Measurements from ENCODE around the gene NEURL2. TPM values are rescaled to one million over a fixed set of nuclear protein-coding genes. Genes with fewer than 3 reads are reported as not detected.

The NEURL2 gene
- total RNA-seq, 4 donors from 2014 or later = 4.1 to 6.5 (median 5.5) TPM

DNA sequence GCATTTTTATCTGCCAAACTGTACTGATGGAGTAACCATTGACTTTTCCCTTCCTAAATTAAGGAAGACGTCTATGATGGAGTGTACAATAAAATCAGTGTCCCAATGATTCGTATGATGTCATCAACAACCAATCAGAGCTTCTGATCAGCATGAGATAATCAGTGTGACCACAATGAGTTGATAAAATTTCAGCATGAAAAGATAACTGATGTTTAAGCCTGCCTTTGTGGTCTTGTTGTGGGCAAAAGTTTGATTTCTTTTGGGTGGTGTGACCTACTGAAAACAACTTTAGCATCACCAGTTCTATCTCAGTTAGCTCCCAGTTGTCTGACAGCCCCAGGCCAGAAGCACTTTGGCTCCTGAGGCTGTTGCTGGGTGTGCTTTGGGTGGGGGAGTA is 46.8 kb upstream of the NEURL2 start:
- peaks cover 34 to 64% (median 47%) of the 10 kb centered on the region in 3 donors for H3K36me3 ChIP-seq
- intact Hi-C loops (cut with DNase I) = no loop called here
- H3K4me1 ChIP-seq = peaks cover 16 to 61% (median 18%) of the 10 kb centered on the region in 3 donors
- WGBS, 2 donors = 65 to 83% methylated on average over 2 of the region's 2 CpGs
- no peak overlapping the region for H3K4me3 ChIP-seq
- TF ChIP-seq, protein P1, sequence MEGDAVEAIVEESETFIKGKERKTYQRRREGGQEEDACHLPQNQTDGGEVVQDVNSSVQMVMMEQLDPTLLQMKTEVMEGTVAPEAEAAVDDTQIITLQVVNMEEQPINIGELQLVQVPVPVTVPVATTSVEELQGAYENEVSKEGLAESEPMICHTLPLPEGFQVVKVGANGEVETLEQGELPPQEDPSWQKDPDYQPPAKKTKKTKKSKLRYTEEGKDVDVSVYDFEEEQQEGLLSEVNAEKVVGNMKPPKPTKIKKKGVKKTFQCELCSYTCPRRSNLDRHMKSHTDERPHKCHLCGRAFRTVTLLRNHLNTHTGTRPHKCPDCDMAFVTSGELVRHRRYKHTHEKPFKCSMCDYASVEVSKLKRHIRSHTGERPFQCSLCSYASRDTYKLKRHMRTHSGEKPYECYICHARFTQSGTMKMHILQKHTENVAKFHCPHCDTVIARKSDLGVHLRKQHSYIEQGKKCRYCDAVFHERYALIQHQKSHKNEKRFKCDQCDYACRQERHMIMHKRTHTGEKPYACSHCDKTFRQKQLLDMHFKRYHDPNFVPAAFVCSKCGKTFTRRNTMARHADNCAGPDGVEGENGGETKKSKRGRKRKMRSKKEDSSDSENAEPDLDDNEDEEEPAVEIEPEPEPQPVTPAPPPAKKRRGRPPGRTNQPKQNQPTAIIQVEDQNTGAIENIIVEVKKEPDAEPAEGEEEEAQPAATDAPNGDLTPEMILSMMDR (IDR thresholded peaks at IDR 0.05) = no peak
- no peak for TF ChIP-seq POLR2A (IDR thresholded peaks at IDR 0.05)
- H3K27me3 ChIP-seq = no peaks in the 10 kb centered on the region
- H3K9me3 ChIP-seq = no peaks in the 10 kb centered on the region
- DNase-seq = no peak
- no peak overlapping the region for H3K27ac ChIP-seq

DNA sequence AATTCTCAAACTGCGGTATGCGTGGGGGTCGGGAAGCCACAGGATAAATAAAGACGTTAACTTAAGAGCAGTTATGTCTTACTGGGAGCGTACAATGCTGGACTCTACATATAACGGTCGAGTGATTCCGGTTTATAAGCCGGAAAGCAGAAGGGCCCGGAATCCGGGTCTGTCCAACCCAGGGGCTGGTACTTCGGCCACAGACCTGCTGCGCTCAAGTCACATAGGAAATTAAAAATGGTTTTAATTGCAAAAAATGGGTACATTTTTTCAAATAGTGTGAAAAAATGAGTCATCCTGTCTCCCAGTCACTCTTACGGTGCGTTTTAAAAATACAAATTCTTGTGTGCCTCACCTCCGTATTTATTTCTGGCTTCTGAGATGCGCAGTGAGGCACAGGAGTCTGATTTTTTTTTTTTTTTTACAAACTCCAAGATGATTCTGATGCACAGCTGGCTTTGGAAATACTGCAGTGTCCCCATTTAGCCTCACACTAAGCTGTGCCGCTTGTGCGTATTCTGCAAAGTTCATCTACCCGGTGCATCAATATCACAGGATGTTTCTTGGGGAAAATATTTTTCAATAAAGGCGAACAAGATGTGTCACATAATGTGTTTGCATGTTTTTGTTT is 44.5 kb upstream of the NEURL2 start:
- H3K27ac ChIP-seq = peak overlapping the region; percentile 92 to 100 (median 100)
- intact Hi-C loops (cut with DNase I) = no loop called here
- H3K36me3 ChIP-seq = peaks cover 21 to 47% (median 31%) of the 10 kb centered on the region in 3 donors

DNA sequence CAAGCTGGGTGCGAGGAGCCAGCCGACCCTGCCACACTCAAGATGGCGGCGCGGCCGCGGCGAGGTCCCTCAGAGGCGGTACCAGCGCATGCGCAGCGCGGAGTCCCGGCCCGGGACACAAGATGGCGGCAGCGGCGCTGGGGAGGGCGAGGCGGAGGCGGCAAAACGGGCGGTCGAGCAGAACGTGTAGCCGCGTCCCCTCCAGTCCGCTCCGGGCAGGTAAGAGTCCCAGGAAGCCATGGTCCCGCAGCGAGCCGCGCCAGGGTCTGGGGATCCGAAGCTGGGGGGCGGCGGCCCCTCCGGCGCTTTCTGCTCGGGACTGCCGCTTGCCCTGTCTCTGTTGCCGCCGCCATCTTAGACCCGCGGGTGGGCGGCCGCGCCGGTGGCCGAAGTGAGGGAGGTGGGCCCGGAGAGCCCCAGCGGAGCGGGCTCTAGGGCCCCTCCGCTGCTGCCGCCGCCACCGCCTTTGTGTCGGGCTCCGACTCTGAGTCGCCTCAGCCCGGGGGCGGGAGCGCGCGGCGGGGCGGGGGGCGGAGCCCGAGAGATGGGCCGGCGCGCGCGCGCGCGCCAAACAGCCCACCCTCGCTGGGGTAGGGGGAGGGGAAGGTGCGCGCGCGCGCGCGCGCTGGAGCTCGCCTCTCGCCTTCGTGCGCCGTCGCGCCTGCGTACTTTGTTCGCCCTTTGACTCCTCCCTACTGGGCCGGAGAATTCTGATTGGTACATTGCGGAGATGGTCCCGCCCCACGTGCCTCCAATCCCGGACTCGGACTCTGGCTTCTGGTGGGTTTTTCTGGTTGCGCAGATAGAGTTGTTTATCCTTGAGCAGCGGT is 43.8 kb upstream of the NEURL2 start, which contains the start of gene PCIF1:
Gene PCIF1 (plus strand): TSS at position 98 of the 830 bp plus-strand sequence. CDS start 4,317 bp downstream, outside the sequence.
- H3K9me3 ChIP-seq = no peaks in the 10 kb centered on the region
- peaks cover 17 to 40% (median 23%) of the 10 kb centered on the region in 3 donors for H3K36me3 ChIP-seq
- H3K27me3 ChIP-seq = no peaks in the 10 kb centered on the region
- 0% methylated on average over 7 to 21 of the region's 102 CpGs for WGBS, 2 donors
- peak within 1 kb of the TSS; percentile 91 to 99 (median 97) for H3K4me3 ChIP-seq
- H3K27ac ChIP-seq = peak within 1 kb of the TSS; percentile 100
- DNase-seq = peak; percentile 81
- TF ChIP-seq, protein P1 (IDR thresholded peaks at IDR 0.05) = peak in 1 of 6 experiments; percentile 10
- peak in 3 of 4 donors; percentile 53 to 99 (median 96) for TF ChIP-seq POLR2A (IDR thresholded peaks at IDR 0.05)
- peaks cover 16 to 53% (median 16%) of the 10 kb centered on the region in 3 donors for H3K4me1 ChIP-seq
- intact Hi-C loops (cut with DNase I) = no loop called here

More for the DNA sequence above, 44.5 kb upstream of the NEURL2 start:
- TF ChIP-seq, protein P1 (IDR thresholded peaks at IDR 0.05) = no peak
- DNase-seq = no peak
- peak overlapping the region; percentile 91 to 99 (median 97) for H3K4me3 ChIP-seq
- H3K9me3 ChIP-seq = no peaks in the 10 kb centered on the region
- H3K4me1 ChIP-seq = peaks cover 16 to 61% (median 18%) of the 10 kb centered on the region in 3 donors
- WGBS, 2 donors = 8 to 10% methylated on average over 17 to 18 of the region's 21 CpGs
- H3K27me3 ChIP-seq = no peaks in the 10 kb centered on the region

DNA sequence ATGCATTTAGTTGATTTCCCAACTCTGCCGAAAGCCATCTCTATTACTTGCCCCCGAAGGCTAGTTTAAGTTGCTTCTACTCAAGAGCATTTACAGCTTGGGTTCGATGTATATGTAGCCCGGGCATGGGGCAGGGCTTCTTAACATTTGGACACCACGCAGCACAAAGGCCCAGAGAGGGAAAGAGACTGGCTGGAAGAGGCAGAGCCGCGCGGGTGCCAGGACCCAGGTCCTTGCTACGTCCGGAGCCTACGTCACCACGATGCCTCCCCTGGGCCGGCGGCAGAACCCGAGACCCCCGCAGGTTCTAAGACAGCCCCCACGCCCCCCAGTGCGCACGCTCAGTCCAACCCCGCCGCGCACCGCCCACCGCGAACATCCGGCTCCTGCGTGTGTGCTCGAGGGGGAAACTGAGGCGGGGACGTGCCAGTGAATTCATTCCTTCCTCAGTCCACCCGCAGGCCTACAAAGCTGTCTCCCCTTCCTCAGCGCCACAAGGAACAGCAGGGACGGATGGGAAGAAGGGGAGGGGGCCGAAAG is 43.1 kb upstream of the NEURL2 start:
- peaks cover 13 to 33% (median 17%) of the 10 kb centered on the region in 3 donors for H3K36me3 ChIP-seq
- no peak for TF ChIP-seq POLR2A (IDR thresholded peaks at IDR 0.05)
- TF ChIP-seq, protein P1 (IDR thresholded peaks at IDR 0.05) = no peak
- peak overlapping the region; percentile 91 to 99 (median 97) for H3K4me3 ChIP-seq
- DNase-seq = no peak
- no peaks in the 10 kb centered on the region for H3K9me3 ChIP-seq
- H3K27me3 ChIP-seq = no peaks in the 10 kb centered on the region
- peak overlapping the region; percentile 100 for H3K27ac ChIP-seq
- WGBS, 2 donors = 0% methylated on average over 4 to 10 of the region's 34 CpGs
- H3K4me1 ChIP-seq = peaks cover 12 to 47% (median 16%) of the 10 kb centered on the region in 3 donors
- intact Hi-C loops (cut with DNase I) = no loop called here

All from esophagus squamous epithelium (tissue), 5 donors.